HG02759 (cell line): ENCODE measurements around the gene PGM2L1.
"Not testable (repeated sequence)": the region's sequence is repeated elsewhere in the genome, so short reads cannot be mapped to it uniquely, and the experiment has no call there.

ENCODE experiments used
- ATAC-seq: cut with Tn5 transposase; IDR thresholded peaks from one replicate; pipeline ENCODE4 v1.9.1; 2021; ENCODE audit warnings: mild to moderate bottlenecking, moderate library complexity; ENCODE audit not compliant: unreplicated experiment

PGM2L1 gene

DNA sequence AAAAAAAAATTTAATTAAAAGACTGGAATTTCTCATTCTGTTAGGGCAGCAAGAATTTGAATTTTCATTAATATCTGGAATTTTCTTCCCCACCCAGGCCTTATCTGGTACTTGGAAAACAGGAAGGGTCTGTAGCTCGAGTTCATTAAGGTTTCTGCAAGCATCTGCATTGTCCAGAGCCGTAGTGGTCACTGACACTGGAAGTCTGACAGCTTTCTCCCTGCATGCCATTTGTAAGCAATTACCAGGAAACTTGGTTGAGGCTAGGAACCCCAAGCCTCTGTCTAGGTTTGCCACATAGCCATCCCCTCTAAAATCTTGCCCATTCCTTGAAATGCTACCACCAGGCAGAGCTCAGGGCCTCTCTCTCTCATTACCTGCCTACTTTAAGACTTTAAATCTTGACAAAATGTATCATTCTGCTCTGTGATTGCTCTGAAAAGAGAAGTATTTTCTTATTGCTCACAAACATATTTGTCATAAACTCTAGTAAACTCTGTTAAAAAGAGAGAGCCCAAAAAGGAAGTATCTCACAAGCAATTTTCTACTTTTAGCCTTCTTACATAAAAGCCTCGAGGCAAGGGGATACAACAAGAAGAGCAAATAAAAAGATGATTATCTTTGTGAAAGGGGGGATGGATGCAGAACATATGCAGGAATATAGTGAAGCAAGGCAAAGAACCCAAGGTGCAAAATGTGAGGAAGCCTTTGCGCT lies 5.5 kb upstream of the PGM2L1 start:
- no peak for ATAC-seq

DNA sequence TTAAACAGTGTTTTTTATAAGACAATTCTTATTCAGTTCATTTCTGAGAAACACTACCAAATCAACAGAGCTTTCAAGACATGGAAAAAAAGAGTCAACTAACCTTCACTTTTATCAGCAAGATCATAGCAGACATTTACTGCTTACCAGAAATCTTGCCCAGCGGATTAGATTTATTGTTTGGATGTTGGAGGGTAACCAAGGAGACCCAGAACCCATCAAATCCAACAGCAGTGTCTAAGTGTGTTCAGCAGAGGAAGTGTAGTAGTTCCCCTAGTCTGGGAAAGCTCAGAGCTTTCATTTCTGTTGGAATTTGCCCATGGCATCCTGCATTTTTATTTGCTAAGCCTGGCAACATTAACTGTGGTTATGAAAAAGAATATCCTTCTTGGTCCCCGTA lies 2.4 kb upstream of the PGM2L1 start:
- ATAC-seq = no peak

DNA sequence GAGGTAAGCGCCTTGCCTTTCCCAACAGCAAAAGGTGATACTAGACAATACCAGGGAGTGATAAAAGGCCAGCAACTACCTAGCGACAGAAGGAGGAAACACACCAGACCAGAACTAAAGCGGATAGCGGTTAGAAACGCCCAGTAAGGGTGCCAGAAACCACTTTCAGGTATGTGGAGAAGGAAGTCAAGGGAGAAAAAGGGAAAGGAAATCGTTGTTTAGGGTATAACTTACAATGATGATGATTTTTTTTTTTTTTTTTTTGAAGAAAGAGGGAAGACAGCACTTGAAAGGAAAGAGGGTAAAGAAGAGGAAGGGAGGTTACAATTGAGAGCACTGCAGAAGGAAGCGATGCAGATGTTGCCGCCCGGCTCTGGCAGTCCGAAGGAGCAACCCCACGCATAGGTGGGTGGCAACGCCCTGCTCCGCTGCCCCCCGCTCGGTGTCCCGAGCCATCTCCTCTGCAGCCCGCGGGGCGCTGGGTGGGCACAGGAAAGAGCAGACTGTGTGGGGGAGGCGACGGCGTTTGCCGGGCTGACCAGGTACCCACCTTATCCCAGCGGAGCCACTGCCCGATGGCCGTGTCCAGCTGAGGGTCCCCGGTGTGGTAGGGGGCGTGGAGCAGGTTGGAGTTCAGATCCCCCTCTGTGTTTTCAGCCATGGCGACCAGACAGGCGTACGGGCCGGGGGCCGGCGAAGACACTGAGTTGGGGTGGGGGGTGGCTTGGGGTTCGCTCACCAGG lies 561 bp downstream of the PGM2L1 start:
- ATAC-seq = no peak

DNA sequence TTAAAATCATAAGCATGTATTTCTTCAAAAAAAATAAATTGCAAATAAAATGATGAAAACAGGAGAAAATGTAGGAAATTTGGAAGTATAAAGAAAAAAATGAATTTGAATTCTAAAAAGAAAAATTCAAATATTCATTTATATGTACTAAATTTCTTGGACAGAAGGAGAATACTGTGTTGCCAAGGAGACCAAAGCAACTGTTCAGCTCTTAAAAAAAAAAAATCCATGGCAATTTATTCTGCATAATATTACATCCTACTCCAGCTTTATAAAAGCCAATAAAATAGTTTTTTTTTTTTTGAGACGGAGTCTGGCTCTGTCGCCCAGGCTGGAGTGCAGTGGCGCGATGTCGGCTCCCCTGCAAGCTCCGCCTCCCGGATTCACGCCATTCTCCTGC lies 6.0 kb downstream of the PGM2L1 start:
- no peak for ATAC-seq

DNA sequence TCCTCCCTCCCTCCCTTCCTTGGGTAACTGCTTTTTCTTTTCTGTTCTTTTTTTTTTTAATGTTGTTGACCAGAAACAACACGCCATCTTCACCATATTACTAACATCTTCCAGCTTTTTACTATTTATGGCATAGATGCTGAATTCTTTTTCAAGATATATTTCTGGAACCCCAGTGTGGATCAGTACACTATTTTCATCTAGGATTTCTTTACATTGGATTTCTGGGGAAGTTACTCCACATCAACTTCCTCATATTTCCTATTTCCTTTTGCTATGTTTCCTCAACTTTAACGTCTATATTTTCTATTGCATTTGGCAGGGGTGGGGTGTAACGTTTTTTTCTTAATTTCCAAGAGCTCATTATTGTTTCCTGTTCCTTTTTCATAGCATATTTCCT lies 7.0 kb downstream of the PGM2L1 start:
- ATAC-seq = no peak

DNA sequence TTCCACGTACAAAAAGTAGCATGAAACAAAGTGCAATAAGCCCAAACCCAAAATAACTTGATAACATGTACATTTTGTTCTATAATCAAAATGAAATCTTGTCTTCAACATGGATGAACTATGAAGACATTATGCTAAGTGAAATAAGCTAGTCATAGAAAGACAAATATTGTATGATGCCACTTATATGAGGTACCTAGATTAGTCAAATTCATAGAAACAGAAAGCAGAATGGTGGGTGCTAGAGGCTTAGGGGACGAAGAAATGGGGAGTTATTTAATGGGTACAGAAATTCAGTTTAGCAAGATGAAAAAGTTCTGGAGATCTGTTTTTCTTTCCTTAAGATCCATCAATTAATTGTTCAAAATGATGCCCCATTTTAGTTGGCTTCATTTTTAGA lies 7.5 kb downstream of the PGM2L1 start:
- ATAC-seq = no peak

DNA sequence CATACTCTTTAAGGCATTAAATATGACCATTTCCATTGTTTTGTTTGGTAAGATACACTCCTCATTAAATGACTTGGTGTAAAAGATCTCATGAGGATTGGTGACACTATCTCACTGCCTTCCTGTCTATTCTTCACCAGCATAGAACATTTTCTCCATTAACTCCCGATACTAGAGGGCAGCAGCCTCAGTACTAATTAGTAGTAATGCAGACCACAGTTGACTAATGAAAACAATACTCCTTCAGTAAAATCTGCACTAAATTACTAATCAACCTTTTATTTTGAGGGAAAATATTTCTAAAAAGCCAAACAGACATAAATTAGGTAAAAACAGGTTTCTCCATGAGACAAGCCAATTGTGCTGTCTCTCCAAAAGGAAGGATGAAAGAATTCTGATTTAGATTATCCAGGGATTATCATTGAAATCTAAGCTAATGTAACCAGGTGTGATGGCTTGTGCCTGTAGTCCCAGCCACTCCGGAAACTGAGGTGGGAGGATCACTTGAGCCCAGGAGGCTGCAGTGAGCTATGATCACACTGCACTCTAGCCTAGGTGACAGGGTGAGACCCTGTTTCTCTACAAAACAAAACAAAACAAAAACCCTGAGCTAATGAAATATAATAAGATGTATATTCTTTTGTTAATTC lies 9.4 kb downstream of the PGM2L1 start:
- ATAC-seq = no peak

DNA sequence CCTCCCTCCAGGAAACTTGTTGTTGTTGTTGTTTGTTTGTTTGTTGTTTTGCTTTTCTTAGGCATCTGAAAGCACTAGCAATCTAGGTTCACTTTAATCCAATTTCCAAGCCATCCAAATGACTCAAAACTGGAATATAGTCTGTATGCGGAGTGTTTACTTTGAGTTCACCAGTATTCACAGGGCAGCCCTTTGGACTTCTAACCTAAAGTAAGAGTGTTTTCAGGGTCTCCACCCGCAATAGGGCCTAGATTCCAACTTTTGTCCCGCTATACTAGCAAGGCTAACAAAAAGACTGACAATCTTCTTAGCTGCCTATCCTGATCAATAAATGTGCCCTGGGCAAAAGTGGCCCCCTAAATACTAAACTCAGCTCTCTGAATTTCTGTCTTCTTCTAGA lies 13.6 kb downstream of the PGM2L1 start:
- ATAC-seq = no peak

DNA sequence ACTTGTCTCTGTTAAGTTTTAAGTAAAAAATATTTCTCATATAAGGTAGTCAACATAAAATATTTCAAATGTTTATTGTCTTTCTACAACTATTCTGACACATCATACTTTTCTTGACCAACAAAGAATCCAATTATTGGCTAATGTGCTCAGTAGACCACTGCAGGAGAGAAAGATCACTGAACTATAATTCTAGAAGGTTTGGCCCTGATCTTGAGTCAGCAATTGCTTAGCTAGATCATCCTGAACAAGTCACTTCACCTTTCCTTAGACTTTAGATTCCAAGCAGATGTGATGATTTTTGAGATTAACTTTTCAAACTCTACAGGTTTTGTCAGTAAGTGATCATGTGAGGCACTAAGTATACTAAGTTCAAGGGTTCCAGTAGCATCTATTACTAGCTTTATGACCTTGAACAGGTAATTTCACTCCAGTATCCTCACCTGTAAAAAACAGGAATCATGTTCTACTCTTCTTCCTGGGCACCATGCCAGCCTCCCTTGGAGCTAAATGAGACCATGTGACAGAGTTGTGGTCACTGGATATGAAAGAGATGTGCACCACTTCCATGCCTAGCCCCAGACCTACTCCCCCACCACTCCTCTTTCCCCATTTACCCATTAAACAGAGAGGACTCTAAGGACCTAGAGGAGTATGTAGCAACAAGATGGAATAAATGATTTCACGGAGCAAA lies 17.3 kb downstream of the PGM2L1 start:
- no peak for ATAC-seq

DNA sequence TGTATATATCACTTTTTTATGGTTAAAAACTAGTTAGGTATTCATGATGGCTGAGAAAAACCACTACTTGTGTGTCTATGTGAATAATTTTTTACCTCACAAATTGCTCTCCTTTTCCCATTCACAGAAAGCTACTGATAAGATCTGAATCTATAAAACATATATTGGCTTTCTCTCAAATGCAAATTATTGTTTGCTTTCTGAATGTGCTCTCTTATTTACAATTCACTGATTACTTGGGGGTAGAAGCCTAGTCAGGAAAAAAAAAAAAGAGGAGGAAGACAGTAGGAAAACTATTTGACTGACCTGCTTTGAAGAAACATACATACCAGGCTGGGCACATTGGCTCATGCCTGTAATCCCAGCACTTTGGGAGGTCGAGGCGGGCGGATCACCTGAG lies 20.5 kb downstream of the PGM2L1 start:
- ATAC-seq = no peak

DNA sequence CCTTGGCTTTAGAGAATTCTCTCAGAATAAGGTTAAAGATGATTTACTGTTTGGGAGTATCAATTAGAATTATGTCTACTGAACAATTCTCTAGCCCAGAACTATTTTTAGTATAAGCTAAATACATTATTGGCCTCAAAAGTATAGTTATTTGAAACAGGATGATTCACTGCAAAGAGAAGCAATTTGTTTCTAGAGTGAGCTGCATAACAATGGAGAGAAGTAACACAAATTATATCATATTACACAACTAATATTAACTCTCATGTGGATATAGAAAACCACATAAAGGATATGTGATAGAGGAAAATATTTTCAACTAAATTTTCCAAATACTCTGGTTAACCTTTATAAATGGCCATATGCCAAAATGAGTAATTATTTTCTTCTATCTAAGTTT lies 24.9 kb downstream of the PGM2L1 start:
- ATAC-seq = no peak

DNA sequence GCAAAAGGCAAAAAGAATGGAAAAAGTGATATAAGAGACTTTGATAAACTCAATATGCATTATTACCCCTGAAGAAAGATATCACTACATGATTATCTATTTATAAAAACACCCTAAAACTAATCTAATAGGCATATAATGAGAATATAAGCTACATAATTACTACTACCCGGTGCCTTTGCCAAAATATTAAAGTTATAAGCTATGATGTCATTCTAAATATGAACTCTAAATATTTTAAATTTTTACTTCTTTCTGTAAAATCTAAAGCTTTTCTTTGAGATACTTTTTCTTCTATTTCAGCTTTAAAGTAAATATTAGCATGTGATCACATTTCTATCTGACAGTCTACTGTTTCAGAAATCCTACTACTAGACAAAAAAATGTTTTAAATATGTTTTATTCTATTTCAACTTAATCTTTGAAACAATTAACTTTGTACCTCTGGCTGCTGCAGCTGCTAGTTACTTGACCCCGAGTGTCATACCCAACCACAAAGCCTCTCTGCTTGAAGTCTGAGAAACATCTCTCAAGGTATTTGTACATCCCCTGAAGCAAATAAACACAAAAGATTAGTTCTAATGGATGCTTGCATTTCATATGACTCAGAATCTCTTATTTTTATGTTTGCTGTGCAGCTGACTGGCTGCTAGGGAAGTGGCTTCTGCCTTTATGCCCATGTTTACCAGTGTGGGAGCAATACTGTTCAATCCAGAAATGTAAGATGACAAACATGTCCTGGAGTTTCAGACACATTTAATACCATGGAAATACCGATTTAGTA lies 26.8 kb downstream of the PGM2L1 start:
- no peak for ATAC-seq

DNA sequence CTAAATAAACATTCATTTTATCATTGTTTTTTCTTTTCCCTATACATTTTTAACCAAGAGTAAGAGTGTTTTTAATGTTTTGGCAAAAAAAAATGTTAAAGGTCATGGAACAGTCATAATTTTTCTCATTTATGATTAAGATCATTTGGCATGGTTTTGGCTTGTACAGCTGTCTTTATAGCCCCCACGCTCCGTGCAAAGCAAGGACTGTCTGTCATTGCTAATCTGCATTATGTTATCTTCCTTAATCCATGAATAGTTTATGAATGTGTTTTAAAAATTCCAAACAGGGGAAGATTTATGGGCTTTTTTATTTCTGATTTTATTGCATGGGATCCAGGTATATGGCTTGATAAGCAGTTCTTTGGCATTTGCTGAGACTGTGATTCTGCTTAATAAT lies 28.1 kb downstream of the PGM2L1 start:
- ATAC-seq = no peak

DNA sequence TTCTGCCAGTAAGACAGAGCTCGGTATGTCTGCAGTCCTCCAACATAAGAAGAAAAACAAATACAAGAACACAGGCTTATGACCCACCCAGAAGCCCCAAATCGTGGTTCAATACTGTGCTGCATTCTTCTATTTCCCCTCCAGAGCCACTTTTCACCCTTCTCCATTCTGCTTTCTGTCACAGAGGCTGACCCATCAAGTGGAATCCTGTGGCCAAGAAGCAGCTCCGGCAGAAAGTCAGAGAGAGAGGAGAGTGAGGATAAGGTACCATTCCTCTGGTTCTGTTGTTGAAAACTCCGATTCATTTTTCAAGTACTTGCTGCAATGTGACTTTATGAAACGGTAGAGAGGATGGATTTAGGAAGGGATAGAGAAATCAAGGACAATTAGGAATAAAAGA lies 30.4 kb downstream of the PGM2L1 start:
- ATAC-seq = no peak

DNA sequence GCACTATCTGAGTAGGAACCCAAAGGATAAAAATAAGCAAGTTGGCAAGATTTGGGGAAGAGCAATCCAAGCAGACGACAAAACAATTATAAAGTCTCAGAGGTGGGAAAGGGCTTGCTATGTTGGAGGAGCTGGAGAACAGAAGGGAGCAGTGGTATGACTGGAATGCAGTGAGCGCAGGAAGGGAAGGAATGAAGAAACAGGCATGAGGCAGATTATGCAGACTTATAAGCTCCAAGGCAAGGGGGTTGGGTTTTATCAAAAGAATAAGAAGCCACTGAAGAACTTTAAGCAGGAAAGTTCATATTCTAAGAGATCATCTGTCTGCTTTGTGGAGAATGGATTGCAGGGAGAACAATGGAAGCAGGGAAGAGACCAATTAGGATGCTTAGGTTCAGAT lies 31.7 kb downstream of the PGM2L1 start:
- ATAC-seq = no peak

DNA sequence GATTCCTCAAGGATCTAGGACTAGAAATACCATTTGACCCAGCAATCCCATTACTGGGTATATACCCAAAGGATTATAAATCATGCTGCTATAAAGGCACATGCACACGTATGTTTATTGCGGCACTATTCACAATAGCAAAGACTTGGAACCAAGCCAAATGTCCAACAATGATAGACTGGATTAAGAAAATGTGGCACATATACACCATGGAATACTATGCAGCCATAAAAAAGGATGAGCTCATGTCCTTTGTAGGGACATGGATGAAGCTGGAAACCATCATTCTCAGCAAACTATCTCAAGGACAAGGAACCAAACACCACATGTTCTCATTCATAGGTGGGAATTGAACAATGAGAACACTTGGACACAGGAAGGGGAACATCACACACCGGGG lies 32.4 kb downstream of the PGM2L1 start:
- ATAC-seq = not testable (repeated sequence)

DNA sequence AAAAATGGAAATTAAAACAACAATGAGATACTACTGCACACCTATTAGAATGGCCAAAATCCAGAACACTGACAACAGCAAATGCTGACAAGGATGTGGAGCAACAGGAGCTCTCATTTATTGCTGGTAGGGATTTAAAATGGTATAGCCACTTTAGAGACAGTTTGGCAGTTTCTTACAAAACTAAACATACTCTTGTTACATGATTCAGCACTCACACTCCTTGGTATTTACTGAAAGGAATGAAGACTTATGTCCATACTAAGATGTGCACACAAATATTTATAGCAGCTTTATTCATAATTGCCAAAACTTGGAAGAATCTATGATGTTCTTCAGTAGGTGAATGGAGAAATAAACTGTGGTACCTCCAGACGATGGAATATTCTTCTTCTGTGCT lies 40.8 kb downstream of the PGM2L1 start:
- no peak for ATAC-seq

DNA sequence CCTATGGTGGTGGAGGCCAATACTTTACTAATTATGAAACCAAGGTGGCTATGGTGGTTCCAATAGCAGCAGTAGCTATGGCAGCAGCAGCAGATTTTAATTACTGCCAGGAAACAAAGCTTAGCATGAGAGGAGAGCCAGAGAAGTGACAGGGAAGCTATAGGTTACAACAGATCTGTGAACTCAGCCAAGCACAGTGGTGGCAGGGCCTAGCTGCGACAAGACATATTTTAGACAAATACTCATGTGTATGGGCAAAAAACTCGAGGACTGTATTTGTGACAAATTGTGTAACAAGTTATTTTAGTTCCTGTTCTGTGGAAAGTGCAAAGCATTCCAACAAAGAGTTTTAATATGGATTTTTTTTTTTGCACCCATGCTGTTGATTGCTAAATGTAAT lies 42.6 kb downstream of the PGM2L1 start:
- no peak for ATAC-seq

DNA sequence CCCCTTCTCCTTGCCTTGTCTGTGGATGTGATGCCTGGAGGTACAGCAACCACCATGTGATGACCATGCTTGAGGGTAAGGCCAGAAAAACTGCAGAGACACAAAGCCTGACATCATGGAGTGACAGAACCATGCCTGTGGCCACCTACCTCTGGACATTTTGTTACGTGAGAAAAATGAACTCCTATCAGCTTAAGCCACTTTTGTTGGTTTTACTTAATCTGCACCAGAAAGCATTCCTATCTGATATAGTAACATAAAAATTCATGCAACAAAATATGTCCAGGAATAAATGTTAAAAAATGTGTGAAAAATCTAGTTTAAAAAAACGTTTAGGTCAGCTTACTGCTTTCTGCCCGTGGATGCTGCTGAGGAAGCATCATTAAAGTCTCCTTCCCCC lies 44.2 kb downstream of the PGM2L1 start:
- ATAC-seq = no peak

DNA sequence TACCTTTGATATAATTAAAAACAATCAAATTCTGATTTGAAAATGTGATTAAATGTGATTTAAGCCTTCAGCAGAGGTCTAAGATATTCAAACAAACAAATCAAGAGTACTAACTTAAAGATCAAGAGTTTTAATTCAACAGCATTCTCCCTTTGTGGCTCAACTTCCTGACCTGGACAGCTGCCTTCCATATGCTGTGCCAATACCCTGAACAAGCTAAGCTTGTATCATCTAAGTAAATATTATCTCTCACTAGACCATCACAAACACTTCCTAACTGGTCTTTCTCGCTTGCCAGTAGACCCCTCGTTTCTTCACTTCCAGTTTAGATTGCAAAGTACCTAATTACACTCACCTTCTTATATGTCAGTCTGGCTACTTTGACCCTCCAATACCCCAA lies 50.9 kb downstream of the PGM2L1 start:
- ATAC-seq = no peak

DNA sequence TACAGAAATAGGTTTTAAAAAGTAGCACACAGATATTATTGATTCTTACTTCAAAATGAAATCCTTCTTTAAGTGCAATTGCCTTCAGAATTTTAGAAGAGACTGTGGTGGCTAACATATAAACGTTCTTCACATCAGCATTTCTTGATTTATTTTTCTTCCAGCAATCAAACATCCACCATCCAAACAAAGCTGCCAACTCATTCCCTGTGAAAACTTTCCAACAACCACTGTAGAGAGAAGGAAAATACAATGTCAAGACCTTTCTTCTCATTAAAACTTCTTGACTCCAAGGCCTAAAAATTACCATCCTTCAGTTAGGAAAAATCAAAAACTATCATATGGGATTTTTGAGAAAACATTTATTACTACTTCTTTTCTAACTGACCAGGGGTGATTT lies 52.8 kb downstream of the PGM2L1 start:
- no peak for ATAC-seq
